Karpas-422 (cell line): ENCODE results near the gene RPS6KB1. TPM values are rescaled to one million over a fixed set of nuclear protein-coding genes. Genes with fewer than 3 reads are reported as not detected.
"Not testable (repeated sequence)": the region's sequence is repeated elsewhere in the genome, so short reads cannot be mapped to it uniquely, and the experiment has no call there.

Source experiments
- DNase-seq: peaks from one replicate; pipeline ENCODE4 v3.0.0-alpha.2; 2015
- H2AFZ ChIP-seq: fragments of 200-600 bp; sonication (generic); 2 replicates; pipeline ENCODE4 v1.6.1; 2014; ENCODE audit warnings: antibody characterized with exemption, low read length, mixed read lengths
- H3K27ac ChIP-seq: fragments of 200-600 bp; sonication (generic); 2 replicates; pipeline ENCODE4 v1.5.1; 2014; ENCODE audit warnings: mild to moderate bottlenecking, low read length, moderate library complexity
- H3K27me3 ChIP-seq: fragments of 200-600 bp; sonication (generic); 2 replicates; pipeline ENCODE4 v1.6.1; 2014; ENCODE audit warnings: low read length, mixed read lengths
- H3K36me3 ChIP-seq: fragments of 200-600 bp; sonication (generic); 2 replicates; pipeline ENCODE4 v1.6.1; 2014; ENCODE audit warnings: low read length, mixed read lengths; ENCODE audit not compliant: insufficient read depth
- H3K4me1 ChIP-seq: fragments of 200-600 bp; sonication (generic); 2 replicates; pipeline ENCODE4 v1.6.1; 2014; ENCODE audit warnings: mild to moderate bottlenecking, low read length, mixed read lengths
- H3K4me2 ChIP-seq: fragments of 200-600 bp; sonication (generic); 2 replicates; pipeline ENCODE4 v1.6.1; 2014; ENCODE audit warnings: low read length, low read depth, mild to moderate bottlenecking; ENCODE audit not compliant: poor library complexity, severe bottlenecking
- H3K4me3 ChIP-seq: fragments of 200-600 bp; sonication (generic); 2 replicates; pipeline ENCODE4 v1.5.1; 2014; ENCODE audit warnings: mild to moderate bottlenecking, antibody characterized with exemption, low read length, mixed read lengths
- H3K79me2 ChIP-seq: fragments of 200-600 bp; sonication (generic); 2 replicates; pipeline ENCODE4 v1.6.1; 2014; ENCODE audit warnings: mild to moderate bottlenecking, low read length, mixed read lengths
- H3K9ac ChIP-seq: fragments of 200-600 bp; sonication (generic); 2 replicates; pipeline ENCODE4 v1.6.0; 2014; ENCODE audit warnings: low read length
- H3K9me2 ChIP-seq: fragments of 200-600 bp; sonication (generic), shearing (Covaris generic); replicated peaks from 2 replicates; pipeline ENCODE4 v1.6.0; 2014; ENCODE audit warnings: mild to moderate bottlenecking, low read length, moderate library complexity; ENCODE audit not compliant: insufficient read depth
- H3K9me3 ChIP-seq: fragments of 300-700, 200-600 bp; sonication (generic); 2 replicates; pipeline ENCODE4 v1.6.1; 2014; ENCODE audit warnings: low read length, mixed read lengths
- H4K20me1 ChIP-seq: fragments of 200-600 bp; sonication (generic); 2 replicates; pipeline ENCODE4 v1.6.1; 2014; ENCODE audit warnings: mild to moderate bottlenecking, antibody characterized with exemption, low read length, low read depth; ENCODE audit not compliant: insufficient read depth
- total RNA-seq: library from RNA; depleted of rRNA; stranded (reverse); fragments of >200 nt; shearing (Covaris generic); gene quantifications from 2 replicates; pipeline ENCODE4 v1.2.3, GENCODE V29; 2014; ENCODE audit warnings: low replicate concordance

RPS6KB1 gene
- total RNA-seq, 1 experiment from 2014 or later = 22.8 TPM

DNA sequence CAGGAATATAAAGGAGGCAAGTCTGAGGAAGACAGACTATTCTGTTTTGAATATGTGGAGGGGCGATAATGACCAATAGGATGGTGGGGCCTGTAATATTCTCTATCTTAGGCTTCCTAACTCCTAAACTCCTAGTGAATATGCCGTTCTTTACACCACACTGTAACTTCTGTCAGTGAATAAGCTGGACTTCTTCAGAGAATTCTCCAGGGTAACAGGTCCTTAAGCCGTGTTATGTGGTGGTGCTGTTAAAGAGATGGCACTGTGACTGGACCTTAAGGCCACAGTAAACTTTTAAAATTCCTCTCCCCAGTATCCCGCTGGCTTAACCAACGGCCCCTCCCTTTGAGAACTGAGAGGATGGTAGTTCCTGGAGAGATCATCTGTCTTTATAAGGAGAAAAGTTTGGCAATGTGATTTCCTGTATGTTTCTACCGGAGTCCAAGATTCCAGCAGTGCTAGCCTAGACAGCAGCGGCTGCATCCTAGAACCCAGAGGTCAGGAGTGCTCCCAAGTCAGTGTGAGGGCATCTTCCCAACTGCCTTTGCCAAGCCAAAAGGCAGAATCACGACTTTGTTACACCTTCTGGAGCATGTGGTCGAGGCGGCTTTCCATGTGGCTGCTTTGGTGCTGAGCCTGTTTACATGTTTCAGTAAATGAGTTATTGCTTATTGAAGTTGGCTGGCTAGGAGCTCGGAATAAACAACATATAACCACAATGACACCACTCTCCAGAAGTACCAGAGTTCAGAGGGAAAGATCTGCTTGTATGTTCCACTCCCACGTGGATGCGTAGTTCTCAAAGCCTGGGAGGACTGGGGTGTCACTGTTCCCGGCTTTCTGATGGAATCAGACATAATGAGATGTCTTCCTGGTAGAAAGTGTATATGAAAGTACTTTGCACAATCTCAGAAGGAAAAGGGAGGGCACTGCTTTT lies 41.2 kb upstream of the RPS6KB1 start:
- Histone ChIP-seq H3K9ac (no peak overlapping the region), H3K36me3 (no peaks in the 10 kb centered on the region), H3K4me3 (no peak overlapping the region), H3K27me3 (no peaks in the 10 kb centered on the region), H3K4me1 (no peaks in the 10 kb centered on the region), H3K27ac (no peak overlapping the region), H4K20me1 (no peaks in the 10 kb centered on the region), H3K4me2 (no peak overlapping the region), H3K9me3 (no peaks in the 10 kb centered on the region), H2AFZ (no peak overlapping the region), H3K79me2 (no peaks in the 10 kb centered on the region), H3K9me2 (no peaks in the 10 kb centered on the region)
- DNase-seq = no peak

DNA sequence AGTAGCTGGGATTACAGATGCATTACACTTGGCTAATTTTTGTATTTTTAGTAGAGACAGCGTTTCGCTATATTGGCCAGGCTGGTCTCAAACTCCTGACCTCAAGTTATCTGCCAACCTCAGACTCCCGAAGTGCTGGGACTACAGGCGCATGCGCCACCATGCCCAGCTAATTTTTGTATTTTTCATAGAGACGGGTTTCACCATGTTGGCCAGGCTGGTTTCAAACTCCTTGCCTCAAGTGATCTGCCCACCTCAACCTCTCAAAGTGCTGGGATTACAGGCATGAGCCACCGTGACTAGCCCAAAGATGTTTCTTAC lies 40.1 kb upstream of the RPS6KB1 start:
- H3K4me1 ChIP-seq, H3K79me2 ChIP-seq, H3K27ac ChIP-seq, H3K9me3 ChIP-seq, H3K9ac ChIP-seq, H3K36me3 ChIP-seq, H3K9me2 ChIP-seq, H3K27me3 ChIP-seq, H3K4me3 ChIP-seq, DNase-seq, H3K4me2 ChIP-seq, H4K20me1 ChIP-seq, H2AFZ ChIP-seq: not testable (repeated sequence)

DNA sequence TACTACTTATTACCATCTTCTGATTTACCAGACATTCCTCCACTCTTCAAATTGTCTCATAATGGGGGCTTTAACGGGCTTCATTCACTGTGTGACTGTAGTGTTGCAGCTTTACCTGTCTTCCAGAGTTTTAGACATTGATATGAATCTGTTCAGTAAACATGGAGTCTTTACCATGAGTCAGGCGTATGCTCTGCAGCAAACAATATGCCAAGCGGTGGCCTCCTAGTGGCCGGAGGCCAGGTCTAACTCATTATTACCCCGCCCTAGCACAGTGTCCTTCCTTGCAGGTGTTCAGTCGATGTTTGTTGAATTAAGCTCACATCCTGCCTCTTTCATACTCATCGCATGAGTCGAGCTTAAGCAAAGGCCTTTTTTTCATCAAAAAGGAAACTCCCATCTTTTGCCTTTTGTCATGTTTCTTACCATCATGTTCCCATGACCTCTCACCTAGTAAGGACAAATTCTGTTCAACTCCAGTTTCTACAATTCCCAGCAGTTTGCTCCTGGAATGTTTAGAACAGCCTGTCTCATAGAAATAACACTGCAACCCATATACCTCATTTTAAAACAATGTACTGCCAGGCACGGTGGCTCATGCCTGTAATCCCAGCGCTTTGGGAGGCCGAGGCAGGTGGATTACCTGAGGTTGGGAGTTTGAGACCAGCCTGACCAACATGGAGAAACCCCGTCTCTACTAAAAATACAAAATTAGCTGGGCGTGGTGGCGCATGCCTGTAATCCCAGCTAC lies 39.6 kb upstream of the RPS6KB1 start:
- no peak overlapping the region for H2AFZ ChIP-seq
- DNase-seq = peak; percentile 56
- H3K79me2 ChIP-seq = no peaks in the 10 kb centered on the region
- no peaks in the 10 kb centered on the region for H4K20me1 ChIP-seq
- H3K4me1 ChIP-seq = no peaks in the 10 kb centered on the region
- no peaks in the 10 kb centered on the region for H3K27me3 ChIP-seq
- H3K36me3 ChIP-seq = no peaks in the 10 kb centered on the region
- H3K27ac ChIP-seq = no peak overlapping the region
- no peaks in the 10 kb centered on the region for H3K9me2 ChIP-seq
- no peaks in the 10 kb centered on the region for H3K9me3 ChIP-seq
- H3K4me2 ChIP-seq = no peak overlapping the region
- no peak overlapping the region for H3K4me3 ChIP-seq
- no peak overlapping the region for H3K9ac ChIP-seq

DNA sequence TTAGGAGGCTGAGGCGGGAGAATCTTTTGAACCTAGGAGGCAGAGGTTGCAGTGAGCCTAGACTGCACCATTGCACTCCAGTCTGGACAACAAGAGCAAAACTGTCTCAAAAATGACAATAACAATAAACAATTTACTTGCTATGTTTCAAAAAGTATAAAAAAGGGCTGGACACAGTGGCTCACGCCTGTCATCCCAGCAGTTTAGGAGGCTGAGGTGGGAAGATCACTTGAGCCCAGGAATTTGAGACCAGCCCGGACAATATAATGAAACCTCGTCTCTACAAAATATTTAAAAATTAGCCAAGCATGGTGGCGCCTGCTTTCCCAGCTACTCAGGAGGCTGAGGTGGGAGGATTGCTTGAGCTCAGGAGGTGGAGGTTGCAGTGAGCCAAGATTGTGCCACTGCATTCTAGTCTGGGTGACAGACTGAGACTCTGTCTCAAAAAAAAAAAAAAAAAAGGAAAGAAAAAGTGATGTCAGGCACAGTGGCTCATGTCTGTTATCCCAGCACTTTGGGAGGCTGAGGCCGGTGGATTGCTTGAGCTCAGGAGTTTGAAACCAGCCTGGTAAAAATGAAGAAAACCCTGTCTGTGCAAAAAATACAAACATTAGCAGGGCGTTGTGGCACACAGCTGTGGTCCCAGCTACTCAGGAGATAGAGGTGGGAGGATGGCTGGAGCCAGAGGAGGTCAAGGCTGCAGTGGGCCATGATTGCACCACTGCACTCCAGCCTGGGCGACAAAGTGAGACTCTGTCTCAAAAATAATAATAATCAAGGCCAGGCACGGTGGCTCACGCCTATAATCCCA lies 38.8 kb upstream of the RPS6KB1 start:
- not testable (repeated sequence) for H2AFZ ChIP-seq

DNA sequence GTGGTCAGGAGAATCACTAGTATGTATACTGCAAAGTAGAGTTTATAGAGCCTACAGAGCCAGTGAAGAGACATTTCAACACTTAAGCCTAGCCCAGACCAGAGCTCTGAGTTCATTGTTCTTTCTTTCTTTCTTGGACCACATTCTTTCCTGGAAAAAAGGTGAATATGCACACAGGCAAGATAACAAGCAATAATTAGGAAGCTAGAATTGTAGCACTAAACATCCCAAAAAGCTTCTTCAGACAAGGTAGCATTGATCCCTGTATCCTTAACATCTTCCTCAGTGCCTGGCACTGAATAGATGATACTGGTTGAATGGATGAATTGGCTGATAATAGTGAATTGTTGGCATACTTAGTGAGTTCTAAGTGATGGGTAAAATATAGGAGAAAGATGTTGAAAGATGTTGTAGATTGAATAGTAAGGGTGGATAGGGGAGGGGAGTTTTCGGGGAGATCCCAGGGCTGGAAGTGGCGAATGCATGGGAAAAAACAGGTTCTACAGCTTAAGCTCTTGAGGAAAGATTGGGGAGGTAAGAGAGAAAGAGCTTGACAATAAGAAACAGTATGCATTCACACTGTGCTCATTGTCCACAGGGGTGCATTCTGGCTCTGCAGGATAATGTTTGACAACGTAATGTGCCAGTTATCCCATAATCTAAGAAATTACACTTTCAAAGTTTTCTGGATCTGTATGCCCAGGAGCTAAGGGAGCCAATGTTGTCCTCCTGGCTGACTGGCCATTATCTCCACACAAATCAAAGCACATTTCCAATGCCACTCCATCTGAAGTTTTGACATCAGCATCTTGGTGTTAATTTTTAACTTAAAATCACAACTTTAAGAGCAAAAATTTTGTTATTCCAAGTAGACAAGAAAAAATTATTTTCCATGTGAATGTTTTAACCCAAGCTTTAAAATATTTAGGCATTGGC lies 35.8 kb upstream of the RPS6KB1 start:
- no peak overlapping the region for H3K27ac ChIP-seq
- no peaks in the 10 kb centered on the region for H3K79me2 ChIP-seq
- no peak for DNase-seq
- no peaks in the 10 kb centered on the region for H4K20me1 ChIP-seq
- no peaks in the 10 kb centered on the region for H3K9me2 ChIP-seq
- H3K9me3 ChIP-seq = no peaks in the 10 kb centered on the region
- H3K9ac ChIP-seq = no peak overlapping the region
- H3K4me1 ChIP-seq = no peaks in the 10 kb centered on the region
- no peak overlapping the region for H3K4me3 ChIP-seq
- no peak overlapping the region for H2AFZ ChIP-seq
- no peaks in the 10 kb centered on the region for H3K27me3 ChIP-seq
- no peak overlapping the region for H3K4me2 ChIP-seq
- no peaks in the 10 kb centered on the region for H3K36me3 ChIP-seq

More for the DNA sequence above, 38.8 kb upstream of the RPS6KB1 start:
- H3K79me2 ChIP-seq, H3K36me3 ChIP-seq, H3K27ac ChIP-seq, DNase-seq, H4K20me1 ChIP-seq, H3K9me3 ChIP-seq, H3K4me1 ChIP-seq, H3K27me3 ChIP-seq, H3K4me2 ChIP-seq, H3K4me3 ChIP-seq, H3K9me2 ChIP-seq, H3K9ac ChIP-seq: not testable (repeated sequence)

DNA sequence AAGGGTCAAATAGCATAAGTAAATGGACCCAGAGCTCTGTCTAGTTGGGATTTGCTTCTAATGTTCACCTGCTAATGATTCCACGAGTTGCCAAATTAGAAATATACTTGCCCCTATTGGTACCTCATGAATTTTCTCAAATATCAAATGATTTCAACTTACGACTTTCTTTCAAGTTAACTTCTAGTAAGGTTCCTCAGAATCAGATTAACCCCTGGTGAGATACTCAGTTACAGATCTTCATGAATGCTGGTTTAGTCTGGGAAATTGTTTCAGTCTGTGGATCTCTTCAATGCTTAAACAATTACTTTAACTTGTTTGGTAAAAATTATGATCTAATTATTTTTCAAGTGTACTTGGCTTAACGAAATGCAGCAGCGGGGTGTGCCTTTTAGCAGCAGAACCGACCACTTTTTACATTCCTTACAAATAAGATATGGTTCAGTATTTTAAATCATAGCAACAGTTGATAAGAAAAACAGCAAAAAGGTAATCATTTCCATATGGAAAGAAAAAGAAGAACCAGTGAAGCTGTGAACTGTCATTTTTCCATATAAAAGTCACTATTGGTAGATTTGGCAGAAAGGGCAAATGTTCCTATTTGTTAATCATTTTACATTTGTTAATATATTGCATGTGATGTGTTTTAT lies 34.6 kb upstream of the RPS6KB1 start:
- Histone ChIP-seq H3K27ac (no peak overlapping the region), H3K36me3 (0 out of 2 replicates have a peak, but pooled peaks cover 4% of the 10 kb centered on the region), H3K4me2 (no peak overlapping the region), H3K4me1 (no peaks in the 10 kb centered on the region), H3K79me2 (no peaks in the 10 kb centered on the region), H4K20me1 (no peaks in the 10 kb centered on the region), H3K9me3 (no peaks in the 10 kb centered on the region), H2AFZ (no peak overlapping the region), H3K4me3 (no peak overlapping the region), H3K9me2 (no peaks in the 10 kb centered on the region), H3K9ac (no peak overlapping the region), H3K27me3 (no peaks in the 10 kb centered on the region)
- no peak for DNase-seq

DNA sequence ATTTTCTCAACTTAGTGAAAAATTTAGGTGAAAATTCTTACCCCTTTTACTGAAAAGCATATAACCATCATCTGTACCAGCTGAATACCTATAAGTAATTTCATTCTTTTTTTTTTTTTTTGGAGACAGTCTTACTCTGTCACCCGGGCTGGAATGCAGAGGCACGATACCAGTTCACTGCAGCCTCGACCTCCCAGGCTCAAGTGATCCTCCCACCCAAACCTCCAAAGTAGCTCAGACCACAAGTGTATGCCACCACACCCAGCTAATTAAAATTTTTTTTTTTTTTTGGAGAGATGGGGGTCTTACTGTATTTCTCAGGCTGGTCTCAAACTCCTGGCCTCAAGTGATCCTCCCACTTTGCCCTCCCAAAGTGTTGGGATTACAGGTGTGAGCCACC lies 34.0 kb upstream of the RPS6KB1 start:
- H3K9me3 ChIP-seq = no peaks in the 10 kb centered on the region

More for the DNA sequence above, 34.0 kb upstream of the RPS6KB1 start:
- Histone ChIP-seq H3K9ac (no peak overlapping the region), H3K27me3 (no peaks in the 10 kb centered on the region), H2AFZ (no peak overlapping the region), H3K79me2 (no peaks in the 10 kb centered on the region), H3K9me2 (no peaks in the 10 kb centered on the region), H3K36me3 (peaks cover 7% of the 10 kb centered on the region; the same call in 1 of the 2 replicates), H3K27ac (no peak overlapping the region), H4K20me1 (no peaks in the 10 kb centered on the region), H3K4me3 (no peak overlapping the region), H3K4me1 (no peaks in the 10 kb centered on the region), H3K4me2 (no peak overlapping the region)
- DNase-seq = no peak
